GM11168 (cell line): ENCODE measurements around the gene LRCOL1.
"Not testable (repeated sequence)": the region's sequence is repeated elsewhere in the genome, so short reads cannot be mapped to it uniquely, and the experiment has no call there.

Experiments used
- in situ Hi-C: fragments of 300-500 bp; cut with MboI; formaldehyde crosslinking; loops from one replicate; pipeline ENCODE4 v1.12.0; 2022; ENCODE audit warnings: low sequenced_read_pairs; ENCODE audit not compliant: unreplicated experiment

The LRCOL1 gene

GRCh38 chr12:132603240-132604150 is 6.9 kb downstream of the LRCOL1 start:
- in situ Hi-C loops = no loop called here

GRCh38 chr12:132602572-132603239 is 7.7 kb downstream of the LRCOL1 start:
- in situ Hi-C loops = no loop called here

GRCh38 chr12:132601171-132601883 is 9.1 kb downstream of the LRCOL1 start:
- in situ Hi-C loops = no loop called here

GRCh38 chr12:132600048-132601032 is 10.0 kb downstream of the LRCOL1 start:
- in situ Hi-C loops = no loop called here

- in situ Hi-C loops = not testable (repeated sequence)
These were observed 10.9 kb downstream of the LRCOL1 start for GRCh38 chr12:132599502-132599901.

GRCh38 chr12:132597333-132598316 is 12.8 kb downstream of the LRCOL1 start:
- in situ Hi-C loops = no loop called here

- in situ Hi-C loops = no loop called here
These were observed 14.4 kb downstream of the LRCOL1 start for GRCh38 chr12:132596016-132596415.

GRCh38 chr12:132595183-132595582 is 15.2 kb downstream of the LRCOL1 start:
- in situ Hi-C loops = no loop called here

GRCh38 chr12:132593938-132594358 is 16.4 kb downstream of the LRCOL1 start:
- in situ Hi-C loops = no loop called here

- in situ Hi-C loops = no loop called here
These were observed 16.9 kb downstream of the LRCOL1 start for GRCh38 chr12:132593521-132593920.

GRCh38 chr12:132593071-132593470 is 17.3 kb downstream of the LRCOL1 start:
- in situ Hi-C loops = no loop called here

GRCh38 chr12:132592282-132592970 is 18.0 kb downstream of the LRCOL1 start:
- in situ Hi-C loops = no loop called here

GRCh38 chr12:132591107-132591935 is 19.1 kb downstream of the LRCOL1 start:
- in situ Hi-C loops = no loop called here

GRCh38 chr12:132588821-132589669 is 21.3 kb downstream of the LRCOL1 start:
- in situ Hi-C loops = no loop called here

GRCh38 chr12:132588319-132588718 is 22.1 kb downstream of the LRCOL1 start:
- in situ Hi-C loops = no loop called here

- in situ Hi-C loops = no loop called here
These were observed 22.6 kb downstream of the LRCOL1 start for GRCh38 chr12:132587781-132588180.
